Panc1 (cell line): ENCODE measurements around the gene ZNF644. TPM values are rescaled to one million over a fixed set of nuclear protein-coding genes. Genes with fewer than 3 reads are reported as not detected.
"Not testable (repeated sequence)": the region's sequence is repeated elsewhere in the genome, so short reads cannot be mapped to it uniquely, and the experiment has no call there.

Experiments used
- ATAC-seq: fragments of 200-7000 bp; cut with Tn5 transposase; 2 replicates; pipeline ENCODE4 v1.9.1; 2020; ENCODE audit warnings: mild to moderate bottlenecking, moderate library complexity
- BruUV-seq: library from RNA; stranded (reverse); fragments of 400-500 nt; replicated peaks from 2 replicates; lab custom pipeline; 2021; lab: Mats Ljungman, UMichigan
- CTCF ChIA-PET: fragments of 300-600 bp; sonication (Branson Sonifier 250); formaldehyde crosslinking; loops from one replicate; lab custom pipeline; 2022; ENCODE audit warnings: antibody characterized with exemption; lab: Charles Lee
- POLR2A ChIA-PET: fragments of 300-600 bp; sonication (Branson Sonifier 250); formaldehyde crosslinking; loops from one replicate; lab custom pipeline; 2022; ENCODE audit warnings: antibody characterized with exemption; lab: Charles Lee
- DNase-seq: peaks from one replicate; pipeline ENCODE4 v3.0.0-alpha.2; 2010; ENCODE audit warnings: low read depth, low spot score
- H3K27ac ChIP-seq: 2 replicates; pipeline ENCODE4 v1.5.1; 2011; ENCODE audit warnings: mild to moderate bottlenecking, low read length, inconsistent platforms
- H3K27me3 ChIP-seq: fragments of 200-500 bp; sonication (Bioruptor generic); 2 replicates; pipeline ENCODE4 v1.6.0; 2014; ENCODE audit warnings: low read length, inconsistent platforms; ENCODE audit not compliant: control insufficient read depth, insufficient read depth
- H3K36me3 ChIP-seq: fragments of 200-500 bp; sonication (Bioruptor generic); 2 replicates; pipeline ENCODE4 v1.5.1; 2014; ENCODE audit warnings: inconsistent platforms, mild to moderate bottlenecking, low read length, moderate library complexity; ENCODE audit not compliant: control insufficient read depth, insufficient read depth
- H3K4me1 ChIP-seq: 2 replicates; pipeline ENCODE4 v1.5.1; 2011; ENCODE audit warnings: inconsistent platforms, mild to moderate bottlenecking, low read length, moderate library complexity; ENCODE audit not compliant: control insufficient read depth, insufficient read depth
- H3K4me3 ChIP-seq, 2 experiments: 2 replicates each; pipeline ENCODE4 v1.5.1; 2011 to 2012; ENCODE audit warnings: low read depth in 2 of 2, low read length in 2 of 2, mild to moderate bottlenecking in 2 of 2, inconsistent platforms in 1 of 2, moderate library complexity in 1 of 2
- H3K9me3 ChIP-seq: fragments of 200-500 bp; sonication (Bioruptor generic); 2 replicates; pipeline ENCODE4 v1.5.1; 2014; ENCODE audit warnings: low read depth, mild to moderate bottlenecking, inconsistent platforms, low read length, moderate library complexity; ENCODE audit not compliant: control insufficient read depth, insufficient read depth
- POLR2AphosphoS5 ChIP-seq: IDR thresholded peaks from 2 replicates; pipeline ENCODE4 v1.6.1; 2012; ENCODE audit warnings: mild to moderate bottlenecking, low read depth, low read length, moderate library complexity
- SIN3A ChIP-seq: IDR thresholded peaks from 2 replicates; pipeline ENCODE4 v1.6.1; 2012; ENCODE audit warnings: low read depth, mild to moderate bottlenecking, low read length, moderate library complexity, borderline replicate concordance; ENCODE audit not compliant: insufficient read depth
- TCF7L2 ChIP-seq: IDR thresholded peaks from 2 replicates; pipeline ENCODE4 v1.6.1; 2011; ENCODE audit warnings: mild to moderate bottlenecking, low read depth, low read length, inconsistent platforms
- in situ Hi-C: cut with HindIII; loops from 2 replicates; pipeline ENCODE4 v1.10.0; 2016; ENCODE audit warnings: low sequenced_read_pairs, low pct_unique_long_range_greater_than_20kb
- intact Hi-C: fragments of 100-400 bp; cut with micrococcal nuclease; formaldehyde crosslinking; loops from one replicate; pipeline ENCODE4 v1.10.0; 2022; ENCODE audit not compliant: unreplicated experiment
- total RNA-seq: library from RNA; stranded (reverse); gene quantifications from one replicate; pipeline ENCODE4 v1.2.1, GENCODE V29; 2021; ENCODE audit not compliant: unreplicated experiment
- TF ChIP-seq, protein P1 (sequence below), 2 experiments: IDR thresholded peaks; 2 replicates each; pipeline ENCODE4 v1.6.1; 2011 to 2012; ENCODE audit warnings: low read depth in 2 of 2, control low read depth in 1 of 2, low read length in 1 of 2, mild to moderate bottlenecking in 1 of 2, moderate library complexity in 1 of 2; ENCODE audit not compliant: insufficient read depth in 1 of 2
- TF ChIP-seq, protein P2 (sequence below): fragments of 450-650 bp; IDR thresholded peaks from 2 replicates; pipeline ENCODE4 v1.5.1; 2017; ENCODE audit warnings: mild to moderate bottlenecking

ZNF644 gene
- total RNA-seq, 1 experiment from 2014 or later = 74.2 TPM

DNA sequence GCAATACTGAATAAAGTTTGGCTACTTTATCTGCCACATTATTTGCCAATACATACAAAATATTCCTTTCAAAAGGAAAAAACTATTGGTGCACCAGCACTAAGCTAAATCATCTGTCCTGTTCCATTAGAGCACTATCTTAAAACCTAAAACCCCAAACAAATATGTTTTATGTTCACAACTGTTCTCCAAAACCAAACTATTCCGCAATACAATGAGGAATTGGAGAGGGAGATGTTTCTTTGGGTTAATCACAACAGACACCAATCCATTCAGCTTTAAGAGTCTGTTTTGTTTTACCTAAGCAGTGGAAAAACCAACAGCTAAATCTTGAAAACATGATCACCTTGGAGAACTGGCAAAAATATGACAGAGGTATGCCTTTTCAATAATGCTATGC, 85.1 kb downstream of the ZNF644 start:
- BruUV-seq = no TSS peak
- TF ChIP-seq, protein P1, sequence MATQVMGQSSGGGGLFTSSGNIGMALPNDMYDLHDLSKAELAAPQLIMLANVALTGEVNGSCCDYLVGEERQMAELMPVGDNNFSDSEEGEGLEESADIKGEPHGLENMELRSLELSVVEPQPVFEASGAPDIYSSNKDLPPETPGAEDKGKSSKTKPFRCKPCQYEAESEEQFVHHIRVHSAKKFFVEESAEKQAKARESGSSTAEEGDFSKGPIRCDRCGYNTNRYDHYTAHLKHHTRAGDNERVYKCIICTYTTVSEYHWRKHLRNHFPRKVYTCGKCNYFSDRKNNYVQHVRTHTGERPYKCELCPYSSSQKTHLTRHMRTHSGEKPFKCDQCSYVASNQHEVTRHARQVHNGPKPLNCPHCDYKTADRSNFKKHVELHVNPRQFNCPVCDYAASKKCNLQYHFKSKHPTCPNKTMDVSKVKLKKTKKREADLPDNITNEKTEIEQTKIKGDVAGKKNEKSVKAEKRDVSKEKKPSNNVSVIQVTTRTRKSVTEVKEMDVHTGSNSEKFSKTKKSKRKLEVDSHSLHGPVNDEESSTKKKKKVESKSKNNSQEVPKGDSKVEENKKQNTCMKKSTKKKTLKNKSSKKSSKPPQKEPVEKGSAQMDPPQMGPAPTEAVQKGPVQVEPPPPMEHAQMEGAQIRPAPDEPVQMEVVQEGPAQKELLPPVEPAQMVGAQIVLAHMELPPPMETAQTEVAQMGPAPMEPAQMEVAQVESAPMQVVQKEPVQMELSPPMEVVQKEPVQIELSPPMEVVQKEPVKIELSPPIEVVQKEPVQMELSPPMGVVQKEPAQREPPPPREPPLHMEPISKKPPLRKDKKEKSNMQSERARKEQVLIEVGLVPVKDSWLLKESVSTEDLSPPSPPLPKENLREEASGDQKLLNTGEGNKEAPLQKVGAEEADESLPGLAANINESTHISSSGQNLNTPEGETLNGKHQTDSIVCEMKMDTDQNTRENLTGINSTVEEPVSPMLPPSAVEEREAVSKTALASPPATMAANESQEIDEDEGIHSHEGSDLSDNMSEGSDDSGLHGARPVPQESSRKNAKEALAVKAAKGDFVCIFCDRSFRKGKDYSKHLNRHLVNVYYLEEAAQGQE (IDR thresholded peaks at IDR 0.05; ENCODE audit: insufficient read depth in 1 of 2, low read depth in 2 of 2, low read length in 1 of 2) = no peak
- TF ChIP-seq, protein P2, sequence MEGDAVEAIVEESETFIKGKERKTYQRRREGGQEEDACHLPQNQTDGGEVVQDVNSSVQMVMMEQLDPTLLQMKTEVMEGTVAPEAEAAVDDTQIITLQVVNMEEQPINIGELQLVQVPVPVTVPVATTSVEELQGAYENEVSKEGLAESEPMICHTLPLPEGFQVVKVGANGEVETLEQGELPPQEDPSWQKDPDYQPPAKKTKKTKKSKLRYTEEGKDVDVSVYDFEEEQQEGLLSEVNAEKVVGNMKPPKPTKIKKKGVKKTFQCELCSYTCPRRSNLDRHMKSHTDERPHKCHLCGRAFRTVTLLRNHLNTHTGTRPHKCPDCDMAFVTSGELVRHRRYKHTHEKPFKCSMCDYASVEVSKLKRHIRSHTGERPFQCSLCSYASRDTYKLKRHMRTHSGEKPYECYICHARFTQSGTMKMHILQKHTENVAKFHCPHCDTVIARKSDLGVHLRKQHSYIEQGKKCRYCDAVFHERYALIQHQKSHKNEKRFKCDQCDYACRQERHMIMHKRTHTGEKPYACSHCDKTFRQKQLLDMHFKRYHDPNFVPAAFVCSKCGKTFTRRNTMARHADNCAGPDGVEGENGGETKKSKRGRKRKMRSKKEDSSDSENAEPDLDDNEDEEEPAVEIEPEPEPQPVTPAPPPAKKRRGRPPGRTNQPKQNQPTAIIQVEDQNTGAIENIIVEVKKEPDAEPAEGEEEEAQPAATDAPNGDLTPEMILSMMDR = no peak
- no peak for TF ChIP-seq TCF7L2
- TF ChIP-seq SIN3A = no peak
- TF ChIP-seq POLR2AphosphoS5 = no peak

DNA sequence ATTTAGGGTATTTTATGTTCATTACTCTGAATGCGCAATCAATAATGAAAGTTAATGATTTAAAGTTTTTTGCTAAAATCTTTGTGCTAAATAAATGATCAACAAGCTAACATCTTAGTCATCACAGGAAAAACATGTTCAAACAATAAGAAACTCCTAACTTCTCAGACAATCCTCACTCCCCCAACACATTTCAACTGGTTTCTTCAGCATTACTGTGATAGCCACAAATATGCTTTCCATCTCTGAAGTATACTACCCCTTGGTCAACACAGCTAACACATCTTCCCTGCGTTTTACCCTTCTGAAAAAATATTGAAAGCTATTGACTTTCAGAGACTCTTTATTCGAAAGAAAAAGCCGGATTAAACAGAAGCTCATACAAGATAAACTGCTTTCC, 85.8 kb downstream of the ZNF644 start:
- TF ChIP-seq, protein P2 = no peak
- no peak for TF ChIP-seq SIN3A
- TF ChIP-seq TCF7L2 = no peak
- TF ChIP-seq, protein P1 (IDR thresholded peaks at IDR 0.05; ENCODE audit: insufficient read depth in 1 of 2, low read depth in 2 of 2, low read length in 1 of 2) = no peak
- no peak for TF ChIP-seq POLR2AphosphoS5
- POLR2A ChIA-PET = no interaction called here
- no peaks in the 10 kb centered on the region for H3K9me3 ChIP-seq
- DNase-seq (no peak), ATAC-seq (no peak)
- H3K36me3 ChIP-seq = peaks cover 26% of the 10 kb centered on the region
- H3K27me3 ChIP-seq = no peaks in the 10 kb centered on the region
- intact Hi-C loops = no loop called here
- BruUV-seq = no TSS peak
- CTCF ChIA-PET = no interaction called here
- H3K4me1 ChIP-seq = no peaks in the 10 kb centered on the region
- in situ Hi-C loops = no loop called here
- H3K4me3 ChIP-seq = no peak overlapping the region
- no peak overlapping the region for H3K27ac ChIP-seq

More for the DNA sequence above, 85.1 kb downstream of the ZNF644 start:
- in situ Hi-C loops (no loop called here), intact Hi-C loops (no loop called here)
- H3K27me3 ChIP-seq = no peaks in the 10 kb centered on the region
- no peaks in the 10 kb centered on the region for H3K9me3 ChIP-seq
- H3K4me1 ChIP-seq = no peaks in the 10 kb centered on the region
- ATAC-seq (no peak), DNase-seq (no peak)
- H3K4me3 ChIP-seq = no peak overlapping the region
- peaks cover 26% of the 10 kb centered on the region for H3K36me3 ChIP-seq
- no peak overlapping the region for H3K27ac ChIP-seq
- POLR2A ChIA-PET = interaction anchor here (0.6 kb wide), 1 partner anchor 110 kb away, joined by 6 read pairs; no protein-coding TSS in a partner anchor
- CTCF ChIA-PET = no interaction called here

DNA sequence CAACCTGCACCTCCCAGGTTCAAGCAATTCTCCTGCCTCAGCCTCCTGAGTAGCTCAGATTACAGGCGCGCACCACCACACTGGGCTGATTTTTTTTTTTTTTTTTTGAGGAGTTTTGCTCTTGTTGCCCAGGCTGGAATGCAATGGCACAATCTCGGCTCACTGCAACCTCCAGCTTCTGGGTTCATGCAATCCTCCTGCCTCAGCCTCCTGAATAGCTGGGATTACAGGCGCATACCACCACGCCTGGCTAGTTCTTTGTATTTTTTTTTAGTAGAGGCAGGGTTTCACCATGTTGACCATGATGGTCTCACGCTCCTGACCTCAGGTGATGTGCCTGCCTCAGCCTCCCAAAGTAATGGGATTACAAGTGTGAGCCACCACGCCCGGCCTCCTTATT, 93.6 kb downstream of the ZNF644 start:
- H3K27me3 ChIP-seq, intact Hi-C loops, in situ Hi-C loops, CTCF ChIA-PET, POLR2A ChIA-PET, DNase-seq, H3K9me3 ChIP-seq, H3K36me3 ChIP-seq, H3K4me3 ChIP-seq, BruUV-seq, H3K27ac ChIP-seq, ATAC-seq: not testable (repeated sequence)
- peaks cover 14% of the 10 kb centered on the region for H3K4me1 ChIP-seq

DNA sequence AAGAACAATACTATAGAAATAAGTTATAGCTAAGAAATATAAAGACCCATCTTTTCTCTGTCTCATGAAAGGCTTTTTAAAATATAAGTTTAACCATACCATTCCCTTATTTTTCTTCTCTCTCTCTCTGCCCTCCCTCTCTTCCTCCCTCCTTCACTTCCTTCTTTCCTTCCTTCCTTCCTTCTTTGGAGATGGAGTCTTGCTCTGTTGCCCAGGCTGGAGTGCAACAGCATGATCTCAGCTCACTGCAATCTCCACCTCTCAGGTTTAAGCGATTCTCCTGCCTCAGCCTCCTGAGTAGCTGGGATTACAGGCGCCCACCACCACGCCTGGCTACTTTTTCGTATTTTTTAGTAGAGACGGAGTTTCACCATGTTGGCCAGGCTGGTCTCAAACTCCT, 94.2 kb downstream of the ZNF644 start:
- ATAC-seq, H3K27me3 ChIP-seq, POLR2A ChIA-PET, CTCF ChIA-PET, DNase-seq, intact Hi-C loops, in situ Hi-C loops, H3K9me3 ChIP-seq, H3K4me3 ChIP-seq, H3K27ac ChIP-seq, H3K36me3 ChIP-seq, BruUV-seq: not testable (repeated sequence)
- peaks cover 14% of the 10 kb centered on the region for H3K4me1 ChIP-seq
